GM23338 (cell line): Measurements from ENCODE around the gene RRP1.

Experiments used
- EZH2 ChIP-seq: fragments of 200-600 bp; sonication (generic); IDR thresholded peaks from one replicate; pipeline ENCODE4 v1.8.0; 2017; ENCODE audit warnings: antibody characterized with exemption, mild to moderate bottlenecking, low read depth; ENCODE audit not compliant: unreplicated experiment
- EZH2phosphoT487 ChIP-seq: fragments of 200-600 bp; sonication (generic); IDR thresholded peaks from one replicate; pipeline ENCODE4 v1.8.1; 2018; ENCODE audit warnings: antibody characterized with exemption; ENCODE audit not compliant: unreplicated experiment
- JUNB ChIP-seq: IDR thresholded peaks from one replicate; pipeline ENCODE4 v1.6.1; 2016; ENCODE audit warnings: antibody characterized with exemption; ENCODE audit not compliant: unreplicated experiment
- POLR2AphosphoS5 ChIP-seq: IDR thresholded peaks from 2 replicates; pipeline ENCODE4 v1.6.1; 2016; ENCODE audit warnings: antibody characterized with exemption, low read depth
- ZNF331 ChIP-seq: fragments of 250-450 bp; sonication (Bioruptor Pico); IDR thresholded peaks from 2 replicates; pipeline ENCODE4 v1.5.0; 2020; ENCODE audit warnings: low read depth, mild to moderate bottlenecking, moderate library complexity
- TF ChIP-seq, protein P1 (sequence below): IDR thresholded peaks from 2 replicates; pipeline ENCODE4 v1.6.1; 2016; ENCODE audit warnings: antibody characterized with exemption
- TF ChIP-seq, protein P2 (sequence below), 2 experiments: fragments of 200-600 bp in 1 of 2; sonication (generic) in 1 of 2; conservative IDR thresholded peaks; 2 replicates each; pipeline versions ENCODE4 v1.5.1 to v1.6.1; 2016 to 2017; ENCODE audit warnings: antibody characterized with exemption in 2 of 2, low read depth in 2 of 2, mild to moderate bottlenecking in 2 of 2, moderate library complexity in 1 of 2
- TF ChIP-seq, protein P3 (sequence below): IDR thresholded peaks from one replicate; pipeline ENCODE4 v1.6.1; 2018; ENCODE audit warnings: antibody characterized with exemption; ENCODE audit not compliant: unreplicated experiment
- TF ChIP-seq, protein P4 (sequence below): fragments of 250-450 bp; sonication (Bioruptor Pico); IDR thresholded peaks from 2 replicates; pipeline ENCODE4 v1.5.0; 2020; ENCODE audit warnings: mild to moderate bottlenecking, moderate library complexity

DNA sequence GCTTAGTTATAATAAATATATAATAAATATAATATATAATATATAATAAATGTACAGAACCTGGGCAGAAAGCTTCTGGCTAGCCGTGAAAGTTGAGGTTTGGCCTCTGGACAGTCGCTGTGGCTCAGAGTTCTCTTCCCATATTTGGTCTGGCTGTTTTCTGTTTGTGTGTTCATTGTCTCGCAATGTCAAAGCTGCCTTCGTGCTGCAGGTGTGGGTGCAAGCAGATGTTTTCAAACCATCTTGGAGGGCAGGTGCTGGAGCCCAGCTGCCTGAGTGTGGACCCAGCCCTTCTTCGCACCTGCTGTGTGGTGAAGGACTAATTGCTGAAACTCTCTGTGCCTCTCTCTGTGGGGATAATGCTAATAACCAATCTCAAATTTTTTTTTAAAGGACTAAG, 9.7 kb upstream of the RRP1 start:
- TF ChIP-seq JUNB, result no peak
- TF ChIP-seq, protein P1, sequence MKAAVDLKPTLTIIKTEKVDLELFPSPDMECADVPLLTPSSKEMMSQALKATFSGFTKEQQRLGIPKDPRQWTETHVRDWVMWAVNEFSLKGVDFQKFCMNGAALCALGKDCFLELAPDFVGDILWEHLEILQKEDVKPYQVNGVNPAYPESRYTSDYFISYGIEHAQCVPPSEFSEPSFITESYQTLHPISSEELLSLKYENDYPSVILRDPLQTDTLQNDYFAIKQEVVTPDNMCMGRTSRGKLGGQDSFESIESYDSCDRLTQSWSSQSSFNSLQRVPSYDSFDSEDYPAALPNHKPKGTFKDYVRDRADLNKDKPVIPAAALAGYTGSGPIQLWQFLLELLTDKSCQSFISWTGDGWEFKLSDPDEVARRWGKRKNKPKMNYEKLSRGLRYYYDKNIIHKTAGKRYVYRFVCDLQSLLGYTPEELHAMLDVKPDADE, result no peak
- no peak for TF ChIP-seq EZH2
- TF ChIP-seq, protein P2, sequence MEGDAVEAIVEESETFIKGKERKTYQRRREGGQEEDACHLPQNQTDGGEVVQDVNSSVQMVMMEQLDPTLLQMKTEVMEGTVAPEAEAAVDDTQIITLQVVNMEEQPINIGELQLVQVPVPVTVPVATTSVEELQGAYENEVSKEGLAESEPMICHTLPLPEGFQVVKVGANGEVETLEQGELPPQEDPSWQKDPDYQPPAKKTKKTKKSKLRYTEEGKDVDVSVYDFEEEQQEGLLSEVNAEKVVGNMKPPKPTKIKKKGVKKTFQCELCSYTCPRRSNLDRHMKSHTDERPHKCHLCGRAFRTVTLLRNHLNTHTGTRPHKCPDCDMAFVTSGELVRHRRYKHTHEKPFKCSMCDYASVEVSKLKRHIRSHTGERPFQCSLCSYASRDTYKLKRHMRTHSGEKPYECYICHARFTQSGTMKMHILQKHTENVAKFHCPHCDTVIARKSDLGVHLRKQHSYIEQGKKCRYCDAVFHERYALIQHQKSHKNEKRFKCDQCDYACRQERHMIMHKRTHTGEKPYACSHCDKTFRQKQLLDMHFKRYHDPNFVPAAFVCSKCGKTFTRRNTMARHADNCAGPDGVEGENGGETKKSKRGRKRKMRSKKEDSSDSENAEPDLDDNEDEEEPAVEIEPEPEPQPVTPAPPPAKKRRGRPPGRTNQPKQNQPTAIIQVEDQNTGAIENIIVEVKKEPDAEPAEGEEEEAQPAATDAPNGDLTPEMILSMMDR (conservative IDR thresholded peaks at IDR 0.05; ENCODE audit: low read depth in 2 of 2), result no peak
- no peak for TF ChIP-seq EZH2phosphoT487
- TF ChIP-seq, protein P3, sequence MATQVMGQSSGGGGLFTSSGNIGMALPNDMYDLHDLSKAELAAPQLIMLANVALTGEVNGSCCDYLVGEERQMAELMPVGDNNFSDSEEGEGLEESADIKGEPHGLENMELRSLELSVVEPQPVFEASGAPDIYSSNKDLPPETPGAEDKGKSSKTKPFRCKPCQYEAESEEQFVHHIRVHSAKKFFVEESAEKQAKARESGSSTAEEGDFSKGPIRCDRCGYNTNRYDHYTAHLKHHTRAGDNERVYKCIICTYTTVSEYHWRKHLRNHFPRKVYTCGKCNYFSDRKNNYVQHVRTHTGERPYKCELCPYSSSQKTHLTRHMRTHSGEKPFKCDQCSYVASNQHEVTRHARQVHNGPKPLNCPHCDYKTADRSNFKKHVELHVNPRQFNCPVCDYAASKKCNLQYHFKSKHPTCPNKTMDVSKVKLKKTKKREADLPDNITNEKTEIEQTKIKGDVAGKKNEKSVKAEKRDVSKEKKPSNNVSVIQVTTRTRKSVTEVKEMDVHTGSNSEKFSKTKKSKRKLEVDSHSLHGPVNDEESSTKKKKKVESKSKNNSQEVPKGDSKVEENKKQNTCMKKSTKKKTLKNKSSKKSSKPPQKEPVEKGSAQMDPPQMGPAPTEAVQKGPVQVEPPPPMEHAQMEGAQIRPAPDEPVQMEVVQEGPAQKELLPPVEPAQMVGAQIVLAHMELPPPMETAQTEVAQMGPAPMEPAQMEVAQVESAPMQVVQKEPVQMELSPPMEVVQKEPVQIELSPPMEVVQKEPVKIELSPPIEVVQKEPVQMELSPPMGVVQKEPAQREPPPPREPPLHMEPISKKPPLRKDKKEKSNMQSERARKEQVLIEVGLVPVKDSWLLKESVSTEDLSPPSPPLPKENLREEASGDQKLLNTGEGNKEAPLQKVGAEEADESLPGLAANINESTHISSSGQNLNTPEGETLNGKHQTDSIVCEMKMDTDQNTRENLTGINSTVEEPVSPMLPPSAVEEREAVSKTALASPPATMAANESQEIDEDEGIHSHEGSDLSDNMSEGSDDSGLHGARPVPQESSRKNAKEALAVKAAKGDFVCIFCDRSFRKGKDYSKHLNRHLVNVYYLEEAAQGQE, result no peak
- TF ChIP-seq, protein P4, sequence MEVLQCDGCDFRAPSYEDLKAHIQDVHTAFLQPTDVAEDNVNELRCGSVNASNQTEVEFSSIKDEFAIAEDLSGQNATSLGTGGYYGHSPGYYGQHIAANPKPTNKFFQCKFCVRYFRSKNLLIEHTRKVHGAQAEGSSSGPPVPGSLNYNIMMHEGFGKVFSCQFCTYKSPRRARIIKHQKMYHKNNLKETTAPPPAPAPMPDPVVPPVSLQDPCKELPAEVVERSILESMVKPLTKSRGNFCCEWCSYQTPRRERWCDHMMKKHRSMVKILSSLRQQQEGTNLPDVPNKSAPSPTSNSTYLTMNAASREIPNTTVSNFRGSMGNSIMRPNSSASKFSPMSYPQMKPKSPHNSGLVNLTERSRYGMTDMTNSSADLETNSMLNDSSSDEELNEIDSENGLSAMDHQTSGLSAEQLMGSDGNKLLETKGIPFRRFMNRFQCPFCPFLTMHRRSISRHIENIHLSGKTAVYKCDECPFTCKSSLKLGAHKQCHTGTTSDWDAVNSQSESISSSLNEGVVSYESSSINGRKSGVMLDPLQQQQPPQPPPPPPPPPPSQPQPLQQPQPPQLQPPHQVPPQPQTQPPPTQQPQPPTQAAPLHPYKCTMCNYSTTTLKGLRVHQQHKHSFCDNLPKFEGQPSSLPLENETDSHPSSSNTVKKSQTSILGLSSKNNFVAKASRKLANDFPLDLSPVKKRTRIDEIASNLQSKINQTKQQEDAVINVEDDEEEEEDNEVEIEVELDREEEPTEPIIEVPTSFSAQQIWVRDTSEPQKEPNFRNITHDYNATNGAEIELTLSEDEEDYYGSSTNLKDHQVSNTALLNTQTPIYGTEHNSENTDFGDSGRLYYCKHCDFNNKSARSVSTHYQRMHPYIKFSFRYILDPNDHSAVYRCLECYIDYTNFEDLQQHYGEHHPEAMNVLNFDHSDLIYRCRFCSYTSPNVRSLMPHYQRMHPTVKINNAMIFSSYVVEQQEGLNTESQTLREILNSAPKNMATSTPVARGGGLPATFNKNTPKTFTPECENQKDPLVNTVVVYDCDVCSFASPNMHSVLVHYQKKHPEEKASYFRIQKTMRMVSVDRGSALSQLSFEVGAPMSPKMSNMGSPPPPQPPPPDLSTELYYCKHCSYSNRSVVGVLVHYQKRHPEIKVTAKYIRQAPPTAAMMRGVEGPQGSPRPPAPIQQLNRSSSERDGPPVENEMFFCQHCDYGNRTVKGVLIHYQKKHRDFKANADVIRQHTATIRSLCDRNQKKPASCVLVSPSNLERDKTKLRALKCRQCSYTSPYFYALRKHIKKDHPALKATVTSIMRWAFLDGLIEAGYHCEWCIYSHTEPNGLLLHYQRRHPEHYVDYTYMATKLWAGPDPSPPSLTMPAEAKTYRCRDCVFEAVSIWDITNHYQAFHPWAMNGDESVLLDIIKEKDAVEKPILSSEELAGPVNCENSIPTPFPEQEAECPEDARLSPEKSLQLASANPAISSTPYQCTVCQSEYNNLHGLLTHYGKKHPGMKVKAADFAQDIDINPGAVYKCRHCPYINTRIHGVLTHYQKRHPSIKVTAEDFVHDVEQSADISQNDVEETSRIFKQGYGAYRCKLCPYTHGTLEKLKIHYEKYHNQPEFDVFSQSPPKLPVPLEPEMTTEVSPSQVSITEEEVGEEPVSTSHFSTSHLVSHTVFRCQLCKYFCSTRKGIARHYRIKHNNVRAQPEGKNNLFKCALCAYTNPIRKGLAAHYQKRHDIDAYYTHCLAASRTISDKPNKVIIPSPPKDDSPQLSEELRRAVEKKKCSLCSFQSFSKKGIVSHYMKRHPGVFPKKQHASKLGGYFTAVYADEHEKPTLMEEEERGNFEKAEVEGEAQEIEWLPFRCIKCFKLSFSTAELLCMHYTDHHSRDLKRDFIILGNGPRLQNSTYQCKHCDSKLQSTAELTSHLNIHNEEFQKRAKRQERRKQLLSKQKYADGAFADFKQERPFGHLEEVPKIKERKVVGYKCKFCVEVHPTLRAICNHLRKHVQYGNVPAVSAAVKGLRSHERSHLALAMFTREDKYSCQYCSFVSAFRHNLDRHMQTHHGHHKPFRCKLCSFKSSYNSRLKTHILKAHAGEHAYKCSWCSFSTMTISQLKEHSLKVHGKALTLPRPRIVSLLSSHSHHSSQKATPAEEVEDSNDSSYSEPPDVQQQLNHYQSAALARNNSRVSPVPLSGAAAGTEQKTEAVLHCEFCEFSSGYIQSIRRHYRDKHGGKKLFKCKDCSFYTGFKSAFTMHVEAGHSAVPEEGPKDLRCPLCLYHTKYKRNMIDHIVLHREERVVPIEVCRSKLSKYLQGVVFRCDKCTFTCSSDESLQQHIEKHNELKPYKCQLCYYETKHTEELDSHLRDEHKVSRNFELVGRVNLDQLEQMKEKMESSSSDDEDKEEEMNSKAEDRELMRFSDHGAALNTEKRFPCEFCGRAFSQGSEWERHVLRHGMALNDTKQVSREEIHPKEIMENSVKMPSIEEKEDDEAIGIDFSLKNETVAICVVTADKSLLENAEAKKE, result no peak
- no peak for TF ChIP-seq POLR2AphosphoS5
- no peak for TF ChIP-seq ZNF331 (CRISPR knock-in tag)
